Measurements from ENCODE around the gene SCD5.

DNA sequence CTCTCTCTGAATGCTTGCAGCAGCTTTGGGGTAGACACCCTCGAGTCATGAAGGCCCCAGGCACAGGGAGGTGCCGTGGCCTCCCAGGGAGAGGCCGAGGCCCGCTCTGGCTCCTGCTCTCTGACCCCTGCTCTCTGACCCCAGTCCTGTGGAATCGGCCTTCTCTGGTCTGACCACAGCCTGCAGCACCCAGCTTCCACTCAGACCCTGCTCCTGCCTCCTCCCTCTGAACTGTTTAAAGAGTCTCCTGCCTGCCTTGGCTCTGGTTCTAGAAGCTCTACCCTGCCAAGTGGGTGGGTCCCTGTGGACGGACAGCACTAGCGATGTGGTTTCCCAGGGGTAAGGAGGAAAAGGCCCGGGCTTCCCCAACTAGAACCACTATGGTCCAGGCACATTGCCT, 158.6 kb downstream of the SCD5 start:
- TF ChIP-seq ZBTB26 (CRISPR knock-in tag; IDR thresholded peaks at IDR 0.05; ENCODE audit: borderline replicate concordance) (no peak), SP4 (CRISPR knock-in tag; IDR thresholded peaks at IDR 0.05) (no peak), ELF1 (CRISPR knock-in tag; IDR thresholded peaks at IDR 0.05) (no peak), ZNF160 (CRISPR knock-in tag; IDR thresholded peaks at IDR 0.05) (no peak), CTCF (CRISPR knock-in tag; IDR thresholded peaks at IDR 0.05) (no peak), POLR2AphosphoS2 (IDR thresholded peaks at IDR 0.05; ENCODE audit: low read depth, low read length) (no peak)
